GM12891 (cell line): ENCODE data around the gene L3MBTL1.

Experiments used
- PAX5 ChIP-seq: IDR thresholded peaks from 2 replicates; pipeline ENCODE4 v1.6.1; 2011; ENCODE audit warnings: low read length, moderate library complexity, mild to moderate bottlenecking; ENCODE audit not compliant: insufficient read depth, severe bottlenecking
- POLR2AphosphoS5 ChIP-seq: IDR thresholded peaks from 2 replicates; pipeline ENCODE4 v1.6.1; 2011; ENCODE audit warnings: low read depth, low read length, control low read depth
- POU2F2 ChIP-seq: IDR thresholded peaks from 2 replicates; pipeline ENCODE4 v1.6.1; 2011; ENCODE audit warnings: low read depth, mild to moderate bottlenecking, control low read depth, low read length, moderate library complexity
- TAF1 ChIP-seq: IDR thresholded peaks from 2 replicates; pipeline ENCODE4 v1.6.1; 2011; ENCODE audit warnings: low read depth, low read length, control low read depth

DNA sequence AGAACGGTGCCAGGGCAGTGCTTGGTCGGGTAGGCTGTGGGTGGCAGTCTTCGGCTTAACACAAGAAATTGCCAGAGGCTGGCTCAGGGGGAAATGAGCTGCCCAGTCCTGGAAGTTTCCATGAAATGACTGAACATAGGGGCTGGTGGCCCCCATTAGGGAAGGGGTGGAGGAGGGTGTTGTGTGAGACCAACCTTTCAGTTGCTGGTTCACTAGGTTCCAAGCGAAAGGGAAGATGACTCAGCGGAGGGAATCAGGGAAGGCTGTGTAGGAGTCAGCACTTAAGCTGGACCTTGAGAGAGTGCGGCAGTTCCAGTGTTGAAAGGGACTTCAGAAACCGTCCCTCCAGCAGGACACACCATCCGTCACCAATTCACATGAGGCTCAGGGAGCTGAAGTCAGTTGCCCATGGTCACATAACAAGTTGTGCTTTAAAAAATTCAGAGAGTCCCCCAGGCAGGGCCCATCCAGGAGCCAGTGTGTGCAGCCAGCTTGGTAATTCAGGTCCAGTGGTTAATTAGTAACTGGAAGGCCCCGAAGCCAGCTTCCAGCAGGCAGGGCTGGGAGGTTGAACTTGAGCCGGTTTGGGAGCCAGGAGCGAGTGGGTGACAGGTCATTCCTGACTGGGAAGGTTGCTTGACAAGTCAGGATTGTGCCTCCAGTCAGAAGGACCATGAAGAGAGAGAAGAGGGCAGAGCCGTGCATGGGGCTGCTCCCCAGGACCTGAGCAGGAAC, 51.1 kb downstream of the L3MBTL1 start, which contains the start of gene SGK2:
- TF ChIP-seq TAF1: no peak
- TF ChIP-seq POU2F2: no peak
- no peak for TF ChIP-seq PAX5
- TF ChIP-seq POLR2AphosphoS5: no peak
